H1 (cell line): ENCODE data around the gene PI4KA. TPM values are rescaled to one million over a fixed set of nuclear protein-coding genes. Genes with fewer than 3 reads are reported as not detected.

ENCODE experiments used
- CTCF ChIA-PET: fragments of 300-600 bp; sonication (Branson Sonifier 250); formaldehyde crosslinking; loops from one replicate; lab custom pipeline; 2021; ENCODE audit not compliant: partially characterized antibody; lab: Charles Lee
- POLR2A ChIA-PET: fragments of 300-600 bp; sonication (Branson Sonifier 250); formaldehyde crosslinking; loops from one replicate; lab custom pipeline; 2021; ENCODE audit warnings: inconsistent platforms; ENCODE audit not compliant: partially characterized antibody; lab: Charles Lee
- DNase-seq, 2 experiments: peaks; one replicate each; pipeline versions ENCODE4 v3.0.0 to v3.0.0-alpha.2; 2010 to 2022; ENCODE audit warnings: low spot score in 2 of 2, low read depth in 1 of 2, mixed read lengths in 1 of 2
- FAIRE-seq: peaks from 2 replicates; lab custom pipeline; 2011; peaks lifted over from hg19 to GRCh38; lab: Jason Lieb, UNC
- H2AFZ ChIP-seq: 2 replicates; pipeline ENCODE4 v1.8.1; 2012; ENCODE audit warnings: low read length, inconsistent platforms
- H2AK5ac ChIP-seq: 2 replicates; pipeline ENCODE4 v1.6.1; 2013; ENCODE audit warnings: low read depth, low read length
- H2BK120ac ChIP-seq: replicated peaks from 2 replicates; pipeline ENCODE3; 2013; ENCODE audit warnings: low read depth, low read length, inconsistent platforms
- H2BK12ac ChIP-seq: 2 replicates; pipeline ENCODE4 v1.6.1; 2013; ENCODE audit warnings: low read depth, low read length
- H2BK15ac ChIP-seq: 2 replicates; pipeline ENCODE4 v1.6.1; 2013; ENCODE audit warnings: low read length
- H2BK20ac ChIP-seq: 2 replicates; pipeline ENCODE4 v1.6.1; 2013; ENCODE audit warnings: low read length
- H2BK5ac ChIP-seq: 2 replicates; pipeline ENCODE4 v1.6.1; 2013; ENCODE audit warnings: low read depth, low read length
- H3K14ac ChIP-seq: 2 replicates; pipeline ENCODE4 v1.6.1; 2013; ENCODE audit warnings: inconsistent platforms; ENCODE audit not compliant: insufficient read length
- H3K18ac ChIP-seq: 2 replicates; pipeline ENCODE4 v1.6.1; 2013; ENCODE audit warnings: low read length; ENCODE audit errors: extremely low read depth
- H3K23ac ChIP-seq: 2 replicates; pipeline ENCODE4 v1.6.1; 2013; ENCODE audit warnings: inconsistent platforms; ENCODE audit not compliant: insufficient read length
- H3K23me2 ChIP-seq: 2 replicates; pipeline ENCODE4 v1.6.1; 2013; ENCODE audit warnings: low read depth, low read length
- H3K27ac ChIP-seq: 2 replicates; pipeline ENCODE4 v1.6.1; 2011; ENCODE audit warnings: low read depth, low read length, inconsistent platforms
- H3K27me3 ChIP-seq, 4 experiments: replicated peaks in 1 of 4; 1 replicate in 1 of 4; 2 replicates in 3 of 4; pipeline versions ENCODE4 v1.6.1 to v1.8.1; 2011 to 2013; ENCODE audit warnings: low read length in 3 of 4, mild to moderate bottlenecking in 3 of 4, inconsistent platforms in 2 of 4, mixed read lengths in 2 of 4, moderate library complexity in 1 of 4; ENCODE audit not compliant: control insufficient read depth in 3 of 4, insufficient read depth in 3 of 4; ENCODE audit errors: extremely low read depth in 1 of 4
- H3K36me3 ChIP-seq, 4 experiments: 2 replicates each; pipeline versions ENCODE4 v1.6.1 to v1.8.1; 2011 to 2013; ENCODE audit warnings: mild to moderate bottlenecking in 4 of 4, low read length in 3 of 4, moderate library complexity in 2 of 4, control low read depth in 1 of 4, inconsistent platforms in 1 of 4; ENCODE audit not compliant: insufficient read depth in 4 of 4, control insufficient read depth in 2 of 4
- H3K4ac ChIP-seq: replicated peaks from 2 replicates; pipeline ENCODE3; 2013; ENCODE audit warnings: low read length, low read depth, mixed read lengths, inconsistent platforms; ENCODE audit not compliant: insufficient read length
- H3K4me1 ChIP-seq, 4 experiments: replicated peaks in 1 of 4; 1 replicate in 1 of 4; 2 replicates in 3 of 4; pipeline versions ENCODE4 v1.6.1 to v1.8.1; 2011 to 2013; ENCODE audit warnings: low read length in 3 of 4, inconsistent platforms in 2 of 4, mixed read lengths in 1 of 4; ENCODE audit not compliant: insufficient read depth in 4 of 4, control insufficient read depth in 3 of 4
- H3K4me2 ChIP-seq, 2 experiments: 2 replicates each; pipeline versions ENCODE4 v1.6.1 to v1.8.1; 2011 to 2013; ENCODE audit warnings: low read depth in 2 of 2, low read length in 2 of 2, control low read depth in 1 of 2, inconsistent platforms in 1 of 2, mild to moderate bottlenecking in 1 of 2; ENCODE audit not compliant: insufficient read depth in 1 of 2
- H3K4me3 ChIP-seq, 4 experiments: fragments of 200-600, 300-600 bp in 1 of 4; sonication (generic), shearing (Covaris generic), sonication (Bioruptor Twin) in 1 of 4; 2 replicates each; pipeline versions ENCODE4 v1.5.1 to v1.8.1; 2011 to 2016; ENCODE audit warnings: low read length in 4 of 4, low read depth in 3 of 4, control low read depth in 2 of 4, inconsistent platforms in 2 of 4, mild to moderate bottlenecking in 2 of 4, mixed read lengths in 1 of 4, moderate library complexity in 1 of 4; ENCODE audit not compliant: insufficient read depth in 2 of 4; ENCODE audit errors: extremely low read depth in 1 of 4
- H3K56ac ChIP-seq: replicated peaks from 2 replicates; pipeline ENCODE3; 2013; ENCODE audit warnings: low read depth, mild to moderate bottlenecking, mixed read lengths, low read length, inconsistent platforms; ENCODE audit not compliant: insufficient read length
- H3K79me1 ChIP-seq: 2 replicates; pipeline ENCODE4 v1.6.1; 2013; ENCODE audit warnings: low read depth, low read length, control low read depth
- H3K79me2 ChIP-seq, 2 experiments: 2 replicates each; pipeline versions ENCODE4 v1.6.1 to v1.8.1; 2012 to 2013; ENCODE audit warnings: low read length in 2 of 2, mild to moderate bottlenecking in 2 of 2, inconsistent platforms in 1 of 2; ENCODE audit not compliant: insufficient read depth in 2 of 2, control insufficient read depth in 1 of 2
- H3K9ac ChIP-seq, 4 experiments: replicated peaks in 1 of 4; 1 replicate in 1 of 4; 2 replicates in 3 of 4; pipeline versions ENCODE4 v1.6.1 to v1.8.1; 2011 to 2013; ENCODE audit warnings: low read depth in 3 of 4, low read length in 3 of 4, control low read depth in 2 of 4, mild to moderate bottlenecking in 2 of 4, moderate library complexity in 2 of 4, inconsistent platforms in 1 of 4; ENCODE audit errors: extremely low read depth in 1 of 4
- H3K9me3 ChIP-seq, 2 experiments: 2 replicates each; pipeline versions ENCODE4 v1.6.1 to v1.8.1; 2012 to 2013; ENCODE audit warnings: mild to moderate bottlenecking in 2 of 2, moderate library complexity in 2 of 2, control low read depth in 1 of 2, inconsistent platforms in 1 of 2, low read depth in 1 of 2, low read length in 1 of 2, mixed read lengths in 1 of 2; ENCODE audit not compliant: insufficient read depth in 2 of 2
- H4K20me1 ChIP-seq, 2 experiments: replicated peaks in 1 of 2; 2 replicates each; pipeline versions ENCODE3 to v1.8.1; 2011 to 2013; ENCODE audit warnings: inconsistent platforms in 2 of 2, low read length in 2 of 2, mild to moderate bottlenecking in 1 of 2; ENCODE audit not compliant: insufficient read depth in 2 of 2, control insufficient read depth in 1 of 2
- H4K5ac ChIP-seq: 2 replicates; pipeline ENCODE4 v1.6.1; 2013; ENCODE audit warnings: low read length, low read depth, mixed read lengths, inconsistent platforms; ENCODE audit not compliant: insufficient read length
- H4K8ac ChIP-seq: 2 replicates; pipeline ENCODE4 v1.8.0; 2013; ENCODE audit warnings: mild to moderate bottlenecking, moderate library complexity, low read length, inconsistent platforms; ENCODE audit not compliant: insufficient read depth; ENCODE audit errors: extremely low read depth
- H4K91ac ChIP-seq: replicated peaks from 2 replicates; pipeline ENCODE3; 2013; ENCODE audit warnings: low read length, mixed read lengths, inconsistent platforms; ENCODE audit not compliant: insufficient read length
- BRCA1 ChIP-seq: IDR thresholded peaks from 2 replicates; pipeline ENCODE4 v1.6.1; 2012; ENCODE audit warnings: low read depth, low read length, improper control_type of control experiment
- CBX5 ChIP-seq: fragments of 300-800, 300-1000 bp; sonication (generic); IDR thresholded peaks from 2 replicates; pipeline ENCODE4 v1.7.1; 2016; ENCODE audit warnings: antibody characterized with exemption, low read length, low read depth
- CEBPB ChIP-seq: IDR thresholded peaks from 2 replicates; pipeline ENCODE4 v1.6.1; 2012; ENCODE audit warnings: low read depth, low read length
- PHF8 ChIP-seq: fragments of 200-600 bp; sonication (generic); conservative IDR thresholded peaks from 2 replicates; pipeline ENCODE4 v1.7.1; 2012; ENCODE audit warnings: low read depth, mild to moderate bottlenecking, inconsistent platforms, low read length, moderate library complexity
- RNF2 ChIP-seq: fragments of 200-900, 300-1000 bp; sonication (generic); IDR thresholded peaks from 2 replicates; pipeline ENCODE4 v1.7.1; 2016; ENCODE audit warnings: borderline replicate concordance, low read depth, mild to moderate bottlenecking, antibody characterized with exemption, low read length; ENCODE audit not compliant: poor library complexity, severe bottlenecking; ENCODE audit errors: missing control alignments
- SAP30 ChIP-seq: fragments of 300-600 bp; sonication (generic); IDR thresholded peaks from 2 replicates; pipeline ENCODE4 v1.7.1; 2012; ENCODE audit warnings: low read length, moderate library complexity, mild to moderate bottlenecking, inconsistent platforms; ENCODE audit not compliant: insufficient read depth, insufficient replicate concordance
- SP2 ChIP-seq: IDR thresholded peaks from 2 replicates; pipeline ENCODE4 v1.6.1; 2012; ENCODE audit warnings: mild to moderate bottlenecking, low read length, inconsistent platforms
- TCF12 ChIP-seq: IDR thresholded peaks from 2 replicates; pipeline ENCODE4 v1.6.1; 2011; ENCODE audit warnings: low read depth, mild to moderate bottlenecking, low read length
- ZNF274 ChIP-seq: IDR thresholded peaks from 2 replicates; pipeline ENCODE4 v1.7.0; 2012; ENCODE audit warnings: low read length, borderline replicate concordance; ENCODE audit errors: extremely low read depth
- WGBS, 2 experiments: shearing (Covaris generic) in 1 of 2; methylation state at CpG; one replicate each; pipeline versions ENCODE4 v1.1.6 to v1.1.7; 2013 to 2015; ENCODE audit warnings: low lambda C conversion rate in 2 of 2, mixed read lengths in 2 of 2, inconsistent platforms in 1 of 2, low coverage in 1 of 2, missing lambda C conversion rate in 1 of 2; ENCODE audit not compliant: insufficient replicate concordance in 2 of 2, insufficient coverage in 1 of 2, insufficient read length in 1 of 2; ENCODE audit errors: extremely low coverage in 1 of 2, missing lambda C conversion rate in 1 of 2; 5-methylcytosine and 5-hydroxymethylcytosine counted together
- polyA plus RNA-seq, 7 experiments: library from polyadenylated mRNA; depleted of rRNA in 3 of 7; stranded (reverse) in 5 of 7; unstranded in 2 of 7; fragments of >200 nt in 5 of 7; fragments of 200-250 nt in 2 of 7; gene quantifications; 1 replicate in 5 of 7; 2 replicates in 1 of 7; 4 replicates in 1 of 7; pipeline versions ENCODE4 v1.2.1 to v1.2.3, GENCODE V29; 2011 to 2013; ENCODE audit warnings: missing spikeins in 2 of 7, mixed read lengths in 2 of 7
- total RNA-seq: library from RNA; stranded (reverse); fragmentation: NEBNext Ultra II Directional; extraction: Animal tissue kit (Norgen Biotek cat#: 25700); gene quantifications from 2 replicates; pipeline ENCODE4 v1.2.1, GENCODE V29; 2021

PI4KA gene
- total and polyA plus RNA-seq, 2 of the 8 experiments (the other 6 are each of a cell fraction or from before 2014, with no cell fraction given), result 22.5 to 37.7 TPM

DNA sequence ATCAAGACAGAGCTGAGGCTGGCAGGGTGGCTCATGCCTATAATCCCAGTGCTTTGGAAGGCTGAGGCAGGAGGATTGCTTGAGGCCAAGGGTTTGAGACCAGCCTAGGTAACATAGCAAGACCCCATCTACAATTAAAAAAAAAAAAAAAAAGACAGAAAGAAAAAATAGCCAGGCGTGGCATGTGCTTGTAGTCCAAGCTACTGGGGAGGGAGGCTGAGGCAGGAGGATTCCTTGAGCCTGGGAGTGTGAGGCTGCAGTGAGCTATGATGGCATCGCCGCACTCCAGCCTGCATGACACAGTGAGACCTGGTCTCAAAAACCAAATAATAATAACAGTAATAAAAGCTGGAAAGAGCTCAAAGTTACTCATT, 75.3 kb downstream of the PI4KA start:
- Histone ChIP-seq H3K4me3 (no peak overlapping the region), H3K18ac (no peak overlapping the region), H2AFZ (no peak overlapping the region), H2BK120ac (no peak overlapping the region), H3K4me2 (no peak overlapping the region), H3K14ac (no peak overlapping the region), H3K4me1 (peaks cover 5 to 11% (median 6%) of the 10 kb centered on the region in 4 experiments; a peak in 5 of 7 replicates), H3K23me2 (no peaks in the 10 kb centered on the region), H3K9ac (no peak overlapping the region), H2BK15ac (no peak overlapping the region), H4K8ac (no peak overlapping the region), H3K9me3 (no peaks in the 10 kb centered on the region), H2BK5ac (no peak overlapping the region), H3K27ac (no peak overlapping the region), H2BK20ac (no peak overlapping the region), H3K23ac (no peak overlapping the region), H2BK12ac (no peak overlapping the region), H3K36me3 (no peaks in the 10 kb centered on the region), H3K79me2 (no peaks in the 10 kb centered on the region), H3K27me3 (no peaks in the 10 kb centered on the region), H3K56ac (no peak overlapping the region), H4K91ac (no peak overlapping the region), H4K5ac (no peak overlapping the region), H2AK5ac (no peak overlapping the region), H4K20me1 (peaks cover 0 to 4% of the 10 kb centered on the region in 2 experiments), H3K79me1 (no peaks in the 10 kb centered on the region), H3K4ac (no peak overlapping the region)
- CTCF ChIA-PET, result interaction anchor here (0.6 to 3.8 kb wide), 18 partner anchors 8 to 271 kb away, joined by 3 to 26 read pairs (median 4); partner anchors contain the start of gene SERPIND1
- FAIRE-seq, result no peak
- POLR2A ChIA-PET, result no interaction called here
- TF ChIP-seq RNF2 (no peak), ZNF274 (no peak), TCF12 (no peak), PHF8 (no peak), SP2 (no peak), BRCA1 (no peak), CBX5 (no peak), SAP30 (no peak), CEBPB (no peak)
- 97% methylated on average over 2 of the region's 3 CpGs; no CpG with 5 or more reads in 1 of the 2 experiments for WGBS, 2 experiments
- no peak for DNase-seq
